ENCODE data around the gene BRPF3.
A peak's percentile ranks its signal among the peaks of the same experiment; 100 is the strongest.
"Not testable (repeated sequence)": the region's sequence is repeated elsewhere in the genome, so short reads cannot be mapped to it uniquely, and the experiment has no call there.

The BRPF3 gene

DNA sequence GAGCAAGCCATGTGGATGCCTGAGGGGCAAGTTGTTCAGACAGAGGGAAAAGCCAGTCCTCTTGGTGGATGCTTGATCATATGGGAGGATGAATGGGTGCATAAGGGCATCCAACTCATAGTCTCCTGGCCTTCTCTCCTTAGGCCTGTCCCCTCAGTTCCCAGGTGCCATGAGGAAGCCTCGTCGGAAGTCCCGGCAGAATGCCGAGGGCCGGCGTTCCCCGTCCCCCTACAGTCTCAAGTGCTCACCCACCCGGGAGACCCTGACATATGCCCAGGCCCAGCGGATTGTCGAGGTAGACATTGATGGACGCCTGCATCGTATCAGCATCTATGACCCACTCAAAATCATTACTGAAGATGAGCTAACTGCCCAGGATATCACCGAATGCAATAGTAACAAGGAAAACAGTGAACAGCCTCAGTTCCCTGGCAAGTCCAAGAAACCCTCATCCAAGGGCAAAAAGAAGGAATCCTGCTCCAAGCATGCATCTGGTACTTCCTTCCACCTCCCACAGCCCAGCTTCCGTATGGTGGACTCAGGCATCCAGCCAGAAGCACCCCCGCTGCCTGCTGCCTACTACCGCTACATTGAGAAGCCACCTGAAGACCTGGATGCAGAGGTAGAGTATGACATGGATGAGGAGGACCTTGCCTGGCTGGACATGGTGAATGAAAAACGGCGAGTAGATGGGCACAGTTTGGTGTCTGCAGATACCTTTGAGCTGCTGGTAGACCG, 3.8 kb downstream of the BRPF3 start:
- DNase-seq (ENCODE audit: low read depth in 3 of 3, low spot score in 1 of 3): no peak

GRCh38 chr6:36200998-36201596, 4.6 kb downstream of the BRPF3 start:
- DNase-seq (ENCODE audit: low read depth in 3 of 3, low spot score in 1 of 3): no peak

DNA sequence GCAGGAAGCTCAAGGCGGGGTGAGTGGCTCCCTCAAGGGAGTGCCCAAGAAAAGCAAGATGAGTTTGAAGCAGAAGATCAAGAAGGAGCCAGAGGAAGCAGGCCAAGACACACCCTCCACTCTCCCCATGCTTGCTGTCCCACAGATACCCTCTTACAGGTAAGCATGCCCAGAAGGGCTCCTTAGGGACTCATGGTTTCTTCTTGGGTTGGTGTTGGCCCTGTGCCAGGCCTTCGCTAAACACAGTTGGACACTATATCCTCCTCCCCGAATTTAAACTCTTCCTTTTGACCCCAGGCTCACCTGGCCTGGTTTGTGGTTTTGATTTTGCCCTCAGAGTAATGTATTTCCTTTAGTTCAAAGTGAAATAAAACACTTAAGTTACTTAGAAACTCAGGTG, 5.1 kb downstream of the BRPF3 start:
- no peak for DNase-seq (ENCODE audit: low read depth in 3 of 3, low spot score in 1 of 3)

DNA sequence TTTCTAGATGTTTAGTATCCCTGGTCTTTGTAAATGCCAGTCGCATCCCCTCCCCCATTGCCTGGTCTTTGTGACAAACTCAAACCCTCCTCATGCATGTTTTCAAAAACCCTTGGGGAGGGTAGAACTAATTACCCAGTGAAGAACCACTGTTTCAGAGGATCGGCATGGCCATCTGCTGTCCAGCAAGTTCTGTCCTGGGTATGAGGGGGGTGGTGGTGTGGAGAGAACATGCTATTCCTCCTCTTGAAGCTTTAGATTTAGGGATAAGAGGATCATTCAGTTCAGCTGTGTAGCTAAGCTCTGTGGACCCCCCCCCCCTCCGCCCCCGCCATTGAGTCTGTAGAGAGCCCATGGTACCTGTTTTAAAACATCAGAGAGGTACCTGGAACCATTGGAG, 5.6 kb downstream of the BRPF3 start:
- DNase-seq (ENCODE audit: low read depth in 3 of 3, low spot score in 1 of 3): no peak

DNA sequence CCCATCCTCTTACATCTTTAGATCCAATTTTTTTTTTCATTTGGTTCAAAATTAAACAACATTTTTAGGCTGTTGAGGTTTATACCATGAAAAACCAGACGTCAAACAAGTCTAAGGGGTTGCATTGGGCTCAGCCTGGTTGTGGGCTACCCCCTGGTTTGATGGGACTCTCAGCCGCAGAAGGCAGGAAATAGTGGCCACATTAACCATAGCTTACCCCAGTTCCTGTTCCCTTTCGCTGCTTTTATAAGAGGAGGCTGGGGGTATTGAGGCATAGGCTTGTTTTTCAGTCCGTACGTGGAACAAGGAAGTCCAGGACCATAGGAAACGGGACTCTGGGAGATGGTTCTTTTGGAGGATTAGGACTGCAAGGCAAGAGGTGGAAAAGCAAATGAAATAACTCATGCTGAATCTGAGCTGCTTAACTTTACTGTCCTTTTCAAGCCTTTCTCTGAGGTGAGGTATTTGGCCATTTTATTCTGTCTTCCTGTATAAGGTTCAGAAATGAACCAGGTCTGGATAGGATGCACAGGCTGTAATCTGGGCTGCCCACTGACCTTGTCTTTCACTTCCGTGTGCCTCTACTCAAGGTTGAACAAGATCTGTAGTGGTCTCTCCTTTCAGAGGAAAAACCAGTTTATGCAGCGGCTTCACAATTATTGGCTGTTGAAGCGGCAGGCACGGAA, 7.7 kb downstream of the BRPF3 start:
- DNase-seq (ENCODE audit: low read depth in 3 of 3, low spot score in 1 of 3): peak in 2 of 3 donors; percentile 5 to 12

GRCh38 chr6:36207155-36207554, 10.6 kb downstream of the BRPF3 start:
- DNase-seq (ENCODE audit: low read depth in 3 of 3, low spot score in 1 of 3): no peak

DNA sequence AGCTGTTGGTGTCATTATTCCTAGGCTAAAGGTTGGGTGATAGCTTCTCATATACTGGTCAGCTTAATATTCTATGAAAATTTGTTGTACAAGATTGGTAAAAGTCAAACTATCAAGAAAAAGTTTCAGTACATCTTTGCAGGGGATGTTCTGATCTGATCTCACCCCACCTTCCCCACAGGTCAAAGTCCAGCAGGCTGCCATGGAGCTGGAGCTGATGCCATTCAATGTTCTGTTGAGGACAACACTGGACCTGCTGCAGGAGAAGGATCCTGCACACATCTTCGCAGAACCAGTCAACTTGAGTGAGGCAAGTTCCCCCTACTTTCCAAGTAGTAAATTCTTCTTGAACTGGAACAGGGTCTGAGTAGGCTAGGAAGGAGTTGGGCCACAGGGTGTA, 13.1 kb downstream of the BRPF3 start:
- DNase-seq (ENCODE audit: low read depth in 3 of 3, low spot score in 1 of 3): no peak

DNA sequence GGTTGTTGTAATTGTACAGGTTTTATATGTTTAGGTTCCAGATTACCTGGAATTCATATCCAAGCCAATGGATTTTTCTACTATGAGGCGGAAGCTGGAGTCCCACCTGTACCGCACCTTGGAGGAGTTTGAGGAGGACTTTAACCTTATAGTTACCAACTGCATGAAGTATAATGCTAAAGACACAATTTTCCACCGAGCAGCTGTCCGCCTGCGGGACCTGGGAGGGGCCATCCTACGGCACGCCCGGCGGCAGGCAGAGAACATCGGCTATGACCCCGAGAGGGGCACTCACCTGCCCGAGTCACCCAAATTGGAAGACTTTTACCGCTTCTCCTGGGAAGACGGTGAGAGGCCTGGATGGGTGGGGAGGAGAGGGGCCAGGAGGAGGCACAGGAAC, 13.6 kb downstream of the BRPF3 start:
- no peak for DNase-seq (ENCODE audit: low read depth in 3 of 3, low spot score in 1 of 3)

DNA sequence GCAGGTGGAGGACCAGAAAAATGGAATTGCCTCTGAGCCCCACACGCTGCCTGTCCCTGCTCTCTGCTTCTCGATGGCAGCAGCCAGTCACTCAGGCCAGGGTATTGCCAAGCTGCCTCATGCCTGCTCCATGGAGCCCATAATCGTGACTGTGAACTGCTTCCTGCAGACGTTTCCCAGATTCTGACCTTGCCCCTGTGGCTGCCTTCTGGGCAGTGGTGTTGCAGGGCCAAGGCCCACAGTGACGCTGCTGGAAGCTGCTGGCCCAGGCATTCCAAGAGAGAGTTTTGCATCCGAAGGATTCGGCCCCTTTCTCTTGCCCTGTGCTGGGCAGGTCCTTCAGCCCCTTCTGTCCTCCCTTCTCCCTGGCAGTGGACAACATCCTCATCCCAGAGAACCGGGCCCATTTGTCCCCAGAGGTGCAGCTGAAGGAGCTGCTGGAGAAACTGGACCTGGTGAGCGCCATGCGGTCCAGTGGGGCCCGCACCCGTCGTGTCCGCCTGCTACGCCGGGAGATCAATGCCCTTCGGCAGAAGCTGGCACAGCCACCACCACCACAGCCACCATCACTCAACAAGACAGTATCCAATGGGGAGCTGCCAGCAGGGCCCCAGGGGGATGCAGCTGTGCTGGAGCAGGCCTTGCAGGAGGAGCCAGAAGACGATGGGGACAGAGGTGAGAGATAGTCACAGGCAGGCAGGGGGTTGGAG, 14.5 kb downstream of the BRPF3 start:
- no peak for DNase-seq (ENCODE audit: low read depth in 3 of 3, low spot score in 1 of 3)

- no peak for DNase-seq (ENCODE audit: low read depth in 3 of 3, low spot score in 1 of 3)
These were observed 20.0 kb downstream of the BRPF3 start for GRCh38 chr6:36216559-36216958.

GRCh38 chr6:36217188-36217587, 20.6 kb downstream of the BRPF3 start:
- DNase-seq (ENCODE audit: low read depth in 3 of 3, low spot score in 1 of 3): no peak

DNA sequence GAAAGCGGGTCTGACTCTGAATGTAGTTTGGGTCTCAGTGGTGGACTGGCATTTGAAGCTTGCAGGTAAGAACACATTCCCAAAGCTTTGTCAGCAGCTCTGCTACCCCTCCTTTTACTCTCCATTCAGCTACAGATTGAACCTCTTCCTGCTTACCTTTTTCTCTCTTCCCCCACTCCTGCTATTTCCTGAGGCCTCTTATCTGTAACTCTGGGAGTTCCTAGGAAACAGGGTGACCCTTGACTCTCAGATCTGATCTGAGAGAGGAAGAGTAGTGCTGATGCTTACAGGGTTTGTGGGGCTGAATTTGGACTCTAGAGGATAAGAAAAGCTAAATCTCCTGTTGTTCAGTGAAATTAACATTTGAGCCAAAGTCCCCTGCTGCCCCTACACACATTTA, 21.4 kb downstream of the BRPF3 start:
- no peak for DNase-seq (ENCODE audit: low read depth in 3 of 3, low spot score in 1 of 3)

- not testable (repeated sequence) for DNase-seq (ENCODE audit: low read depth in 3 of 3, low spot score in 1 of 3)
These were observed 22.0 kb downstream of the BRPF3 start for GRCh38 chr6:36218516-36218915.

DNA sequence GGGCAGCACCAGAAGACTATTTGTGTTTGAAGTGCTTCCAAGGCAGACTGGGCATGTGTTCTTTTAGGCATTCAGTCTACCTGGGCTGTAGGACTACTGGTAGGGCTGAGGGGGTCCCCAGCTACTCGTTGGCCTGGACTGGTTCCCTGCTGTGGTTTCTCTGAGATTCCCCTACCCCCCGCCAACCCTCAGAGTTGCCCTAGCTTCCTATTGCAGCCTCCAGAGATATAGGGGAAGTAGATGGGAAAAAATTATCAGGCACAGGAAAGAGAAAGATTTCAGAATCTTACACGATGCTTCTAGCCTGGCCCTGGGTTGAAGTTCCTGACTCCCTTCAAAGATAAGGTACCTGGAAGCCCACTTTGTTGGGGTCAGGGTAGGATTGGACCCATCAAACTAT, 22.5 kb downstream of the BRPF3 start:
- no peak for DNase-seq (ENCODE audit: low read depth in 3 of 3, low spot score in 1 of 3)

- no peak for DNase-seq (ENCODE audit: low read depth in 3 of 3, low spot score in 1 of 3)
These were observed 23.7 kb downstream of the BRPF3 start for GRCh38 chr6:36220226-36220625.

- DNase-seq (ENCODE audit: low read depth in 3 of 3, low spot score in 1 of 3): no peak
These were observed 25.1 kb downstream of the BRPF3 start for GRCh38 chr6:36221674-36222073.

- no peak for DNase-seq (ENCODE audit: low read depth in 3 of 3, low spot score in 1 of 3)
These were observed 26.4 kb downstream of the BRPF3 start for GRCh38 chr6:36222924-36223323.

- DNase-seq (ENCODE audit: low read depth in 3 of 3, low spot score in 1 of 3): no peak
These were observed 27.2 kb downstream of the BRPF3 start for GRCh38 chr6:36223706-36224105.

DNA sequence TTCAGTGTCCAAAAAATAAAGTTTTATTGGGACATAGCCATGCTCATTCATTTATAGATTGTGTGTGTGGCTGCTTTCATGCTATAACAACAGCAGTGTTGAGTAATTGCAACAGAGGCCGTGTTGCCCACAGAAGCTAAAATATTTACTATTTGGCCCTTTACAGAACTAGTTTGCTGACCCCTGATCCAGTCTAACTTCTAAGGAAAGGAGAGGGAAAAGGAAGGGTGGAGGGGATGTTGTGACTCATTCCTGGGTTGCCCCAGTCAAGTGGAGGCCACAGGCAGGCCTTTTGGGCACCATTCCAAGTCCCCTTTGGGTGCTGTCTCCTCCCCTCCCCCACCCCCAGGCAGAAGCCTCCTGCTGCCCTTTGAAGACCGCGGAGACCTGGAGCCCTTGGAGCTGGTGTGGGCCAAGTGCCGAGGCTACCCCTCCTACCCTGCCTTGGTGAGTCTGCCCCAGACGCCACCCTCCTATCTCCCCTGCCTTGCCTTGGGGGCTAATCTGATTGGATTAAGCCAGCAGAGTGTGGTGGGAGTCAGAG, 28.4 kb downstream of the BRPF3 start:
- DNase-seq (ENCODE audit: low read depth in 3 of 3, low spot score in 1 of 3): no peak

- DNase-seq (ENCODE audit: low read depth in 3 of 3, low spot score in 1 of 3): no peak
These were observed 30.0 kb downstream of the BRPF3 start for GRCh38 chr6:36226438-36227047.

Data from stimulated activated CD4-positive, alpha-beta T cell treated with anti-CD3 and anti-CD28 coated beads, TNF-alpha, amount 100 ng/mL, for 1 hour (primary cell).